ENCODE results near the gene ASPSCR1. TPM values are rescaled to one million over a fixed set of nuclear protein-coding genes. Genes with fewer than 3 reads are reported as not detected.

The ASPSCR1 gene
- total and polyA plus RNA-seq, 9 of the 15 experiments (the other 6 are each of a cell fraction or from before 2014, with no cell fraction given): 0.90 to 36.9 (median 11.6) TPM

DNA sequence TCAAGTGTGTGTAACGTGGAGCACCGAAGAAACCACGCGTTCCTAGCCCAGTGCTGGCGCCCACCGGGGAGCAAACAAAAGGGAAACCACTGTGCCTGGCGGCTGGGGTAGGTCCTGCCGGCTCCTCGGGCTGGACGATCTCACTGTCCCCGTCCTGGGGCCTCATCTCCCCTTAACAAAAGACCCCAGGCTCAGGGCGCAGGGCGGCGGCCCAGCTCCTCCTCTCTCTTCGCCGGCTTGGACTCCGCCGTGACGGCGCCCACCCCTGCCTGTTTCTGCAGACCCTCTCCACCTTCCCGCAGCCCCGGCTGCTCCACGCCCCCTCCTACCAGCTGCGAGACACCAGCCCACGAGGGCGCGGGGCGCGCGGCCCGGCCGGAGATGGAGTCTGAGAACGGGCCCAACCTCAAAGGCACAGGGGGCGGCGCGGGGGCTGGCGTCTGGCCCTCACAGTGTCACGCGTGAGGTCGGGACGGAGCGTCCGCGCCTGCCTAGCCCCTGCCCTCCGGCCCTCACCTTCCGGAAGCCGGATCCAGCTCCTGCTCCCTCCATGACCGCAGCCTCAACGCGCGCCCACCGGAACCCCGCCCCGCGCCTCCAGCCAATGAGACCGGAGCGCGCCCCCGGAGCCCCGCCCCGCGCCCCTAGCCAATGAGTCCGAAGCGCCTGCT, 45.0 kb downstream of the ASPSCR1 start, which contains the start of gene CENPX (continued):
- TF ChIP-seq, protein P1, sequence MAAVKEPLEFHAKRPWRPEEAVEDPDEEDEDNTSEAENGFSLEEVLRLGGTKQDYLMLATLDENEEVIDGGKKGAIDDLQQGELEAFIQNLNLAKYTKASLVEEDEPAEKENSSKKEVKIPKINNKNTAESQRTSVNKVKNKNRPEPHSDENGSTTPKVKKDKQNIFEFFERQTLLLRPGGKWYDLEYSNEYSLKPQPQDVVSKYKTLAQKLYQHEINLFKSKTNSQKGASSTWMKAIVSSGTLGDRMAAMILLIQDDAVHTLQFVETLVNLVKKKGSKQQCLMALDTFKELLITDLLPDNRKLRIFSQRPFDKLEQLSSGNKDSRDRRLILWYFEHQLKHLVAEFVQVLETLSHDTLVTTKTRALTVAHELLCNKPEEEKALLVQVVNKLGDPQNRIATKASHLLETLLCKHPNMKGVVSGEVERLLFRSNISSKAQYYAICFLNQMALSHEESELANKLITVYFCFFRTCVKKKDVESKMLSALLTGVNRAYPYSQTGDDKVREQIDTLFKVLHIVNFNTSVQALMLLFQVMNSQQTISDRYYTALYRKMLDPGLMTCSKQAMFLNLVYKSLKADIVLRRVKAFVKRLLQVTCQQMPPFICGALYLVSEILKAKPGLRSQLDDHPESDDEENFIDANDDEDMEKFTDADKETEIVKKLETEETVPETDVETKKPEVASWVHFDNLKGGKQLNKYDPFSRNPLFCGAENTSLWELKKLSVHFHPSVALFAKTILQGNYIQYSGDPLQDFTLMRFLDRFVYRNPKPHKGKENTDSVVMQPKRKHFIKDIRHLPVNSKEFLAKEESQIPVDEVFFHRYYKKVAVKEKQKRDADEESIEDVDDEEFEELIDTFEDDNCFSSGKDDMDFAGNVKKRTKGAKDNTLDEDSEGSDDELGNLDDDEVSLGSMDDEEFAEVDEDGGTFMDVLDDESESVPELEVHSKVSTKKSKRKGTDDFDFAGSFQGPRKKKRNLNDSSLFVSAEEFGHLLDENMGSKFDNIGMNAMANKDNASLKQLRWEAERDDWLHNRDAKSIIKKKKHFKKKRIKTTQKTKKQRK (IDR thresholded peaks at IDR 0.05; ENCODE audit: borderline replicate concordance, low read depth, low read length): no peak
- TF ChIP-seq ZFP30 (CRISPR knock-in tag; IDR thresholded peaks at IDR 0.05; ENCODE audit: borderline replicate concordance) (no peak), ATF3 (IDR thresholded peaks at IDR 0.05) (no peak), ATF3 (CRISPR knock-in tag; conservative IDR thresholded peaks at IDR 0.05) (no peak), REST (IDR thresholded peaks at IDR 0.05; ENCODE audit: borderline replicate concordance) (no peak), REST (CRISPR knock-in tag; IDR thresholded peaks at IDR 0.05; ENCODE audit: low read depth) (no peak), MYC (IDR thresholded peaks at IDR 0.05; ENCODE audit: low read depth, low read length) (no peak), MYC (CRISPR knock-in tag; IDR thresholded peaks at IDR 0.05; ENCODE audit: borderline replicate concordance, low read depth) (peak; percentile 71; the same call in 1 of the 2 replicates), ZNF830 (CRISPR knock-in tag; IDR thresholded peaks at IDR 0.05) (no peak), ZFX (CRISPR knock-in tag; IDR thresholded peaks at IDR 0.05) (0 out of 2 replicates have a peak, but pooled peaks have one; percentile 8), ARID2 (IDR thresholded peaks at IDR 0.05) (no peak), TCF3 (CRISPR knock-in tag; IDR thresholded peaks at IDR 0.05) (no peak), E2F6 (IDR thresholded peaks at IDR 0.05; ENCODE audit: borderline replicate concordance in 1 of 2, extremely low read depth in 1 of 2, insufficient read depth in 1 of 2, insufficient read length in 1 of 2, low read depth in 1 of 2, low read length in 1 of 2, poor library complexity in 1 of 2, severe bottlenecking in 1 of 2) (peak in 1 of 2 experiments; percentile 53)

All from K562 (cell line).